Measurements from ENCODE around the gene AOPEP.
A peak's percentile ranks its signal among the peaks of the same experiment; 100 is the strongest.

The AOPEP gene

GRCh38 chr9:95087659-95088242, 361.3 kb downstream of the AOPEP start:
- TF ChIP-seq CREB1 (IDR thresholded peaks at IDR 0.05; ENCODE audit: low read depth) (no peak), TCF12 (IDR thresholded peaks at IDR 0.05; ENCODE audit: low read depth) (peak; percentile 63), MAX (IDR thresholded peaks at IDR 0.05) (no peak; the same call in 1 of the 2 replicates), RAD21 (IDR thresholded peaks at IDR 0.05; ENCODE audit: low read depth) (peak; percentile 20; the same call in 1 of the 2 replicates), REST (IDR thresholded peaks at IDR 0.05; ENCODE audit: low read depth) (no peak), FOXM1 (IDR thresholded peaks at IDR 0.05; ENCODE audit: borderline replicate concordance, low read depth) (no peak; the same call in 1 of the 2 replicates), TEAD4 (IDR thresholded peaks at IDR 0.05) (no peak; the same call in 1 of the 2 replicates), TAF1 (IDR thresholded peaks at IDR 0.05; ENCODE audit: low read depth) (no peak), USF1 (IDR thresholded peaks at IDR 0.05) (no peak), EP300 (IDR thresholded peaks at IDR 0.05; ENCODE audit: borderline replicate concordance) (peak; percentile 45; the same call in 1 of the 2 replicates), ZBTB7A (IDR thresholded peaks at IDR 0.05; ENCODE audit: low read depth) (no peak), CEBPB (IDR thresholded peaks at IDR 0.05) (no peak), NFIC (IDR thresholded peaks at IDR 0.05) (peak; percentile 94), YY1 (IDR thresholded peaks at IDR 0.05; ENCODE audit: low read depth) (no peak), EGR1 (IDR thresholded peaks at IDR 0.05) (no peak)

- TF ChIP-seq NFIC (IDR thresholded peaks at IDR 0.05) (no peak), TCF12 (IDR thresholded peaks at IDR 0.05; ENCODE audit: low read depth) (0 out of 2 replicates have a peak, but pooled peaks have one; percentile 5)
Observed at GRCh38 chr9:95088421-95089161, 362.1 kb downstream of the AOPEP start.

GRCh38 chr9:95089257-95090022, 362.9 kb downstream of the AOPEP start:
- TF ChIP-seq CREB1 (IDR thresholded peaks at IDR 0.05; ENCODE audit: low read depth) (no peak), YY1 (IDR thresholded peaks at IDR 0.05; ENCODE audit: low read depth) (no peak), ZBTB7A (IDR thresholded peaks at IDR 0.05; ENCODE audit: low read depth) (no peak), REST (IDR thresholded peaks at IDR 0.05; ENCODE audit: low read depth) (no peak), EGR1 (IDR thresholded peaks at IDR 0.05) (no peak), NFIC (IDR thresholded peaks at IDR 0.05) (no peak), MAX (IDR thresholded peaks at IDR 0.05) (no peak)

- TF ChIP-seq TAF1 (IDR thresholded peaks at IDR 0.05; ENCODE audit: low read depth) (peak; percentile 33; the same call in 1 of the 2 replicates), EP300 (IDR thresholded peaks at IDR 0.05; ENCODE audit: borderline replicate concordance) (peak; percentile 97), NFIC (IDR thresholded peaks at IDR 0.05) (peak; percentile 98), USF1 (IDR thresholded peaks at IDR 0.05) (no peak), TEAD4 (IDR thresholded peaks at IDR 0.05) (peak; percentile 77), RAD21 (IDR thresholded peaks at IDR 0.05; ENCODE audit: low read depth) (no peak), ZBTB7A (IDR thresholded peaks at IDR 0.05; ENCODE audit: low read depth) (no peak; the same call in 1 of the 2 replicates), FOXM1 (IDR thresholded peaks at IDR 0.05; ENCODE audit: borderline replicate concordance, low read depth) (peak; percentile 87), MAX (IDR thresholded peaks at IDR 0.05) (peak; percentile 62), REST (IDR thresholded peaks at IDR 0.05; ENCODE audit: low read depth) (no peak), YY1 (IDR thresholded peaks at IDR 0.05; ENCODE audit: low read depth) (no peak), CEBPB (IDR thresholded peaks at IDR 0.05) (peak; percentile 43; the same call in 1 of the 2 replicates), EGR1 (IDR thresholded peaks at IDR 0.05) (no peak), CREB1 (IDR thresholded peaks at IDR 0.05; ENCODE audit: low read depth) (no peak), TCF12 (IDR thresholded peaks at IDR 0.05; ENCODE audit: low read depth) (peak; percentile 96)
Observed at GRCh38 chr9:95090023-95090791, 363.7 kb downstream of the AOPEP start.
